ENCODE measurements around the gene NOC2L. TPM values are rescaled to one million over a fixed set of nuclear protein-coding genes. Genes with fewer than 3 reads are reported as not detected.

NOC2L gene
- total RNA-seq, 1 experiment from 2014 or later, result 93.4 TPM

GRCh38 chr1:966135-966703 is 7.2 kb upstream of the NOC2L start, which contains the start of gene PLEKHN1:
Gene PLEKHN1, plus strand, starts transcription at chr1:966482. Its CDS starts 50 bp downstream, at chr1:966532.
- Histone ChIP-seq H3K9me3 (no peaks in the 10 kb centered on the region), H3K36me3 (ENCODE audit: control insufficient read depth, insufficient read depth, low read length) (no peaks in the 10 kb centered on the region), H3K4me3 (ENCODE audit: low read depth, low read length) (peak within 1 kb of the TSS; percentile 85), H3K4me1 (peaks cover 6% of the 10 kb centered on the region), H3K27me3 (replicated peaks; ENCODE audit: control insufficient read depth, insufficient read depth, low read length) (no peaks in the 10 kb centered on the region)
- ChIA-PET POLR2A (interaction anchor here (0.6 to 1.5 kb wide), 5 partner anchors 10 to 307 kb away, joined by 3 to 5 read pairs (median 4); partner anchors contain the start of gene UBE2J2), CTCF (interaction anchor here (1.8 kb wide), 1 partner anchor 10 kb away, joined by 8 read pairs; no protein-coding TSS in a partner anchor)
- peak; percentile 67 to 73 for DNase-seq
- Mint-ChIP-seq H3K4me3 (ENCODE audit: unreplicated experiment) (peak within 1 kb of the TSS; percentile 60), H3K27me3 (ENCODE audit: insufficient read depth, unreplicated experiment) (no peaks in the 10 kb centered on the region), H3K27ac (ENCODE audit: unreplicated experiment) (no peak within 1 kb of the TSS), H3K9me3 (ENCODE audit: unreplicated experiment) (no peaks in the 10 kb centered on the region), H3K4me1 (ENCODE audit: low read depth, unreplicated experiment) (no peaks in the 10 kb centered on the region), H3K36me3 (ENCODE audit: insufficient read depth, unreplicated experiment) (peaks cover 13% of the 10 kb centered on the region)
- BruUV-seq (replicated peaks), result TSS peak; percentile 74
- intact Hi-C loops (cut with micrococcal nuclease; ENCODE audit: unreplicated experiment), result no loop called here
- no peak for TF ChIP-seq CTCF (IDR thresholded peaks at IDR 0.05; ENCODE audit: insufficient read depth in 1 of 2, low read depth in 1 of 2, low read length in 1 of 2, severe bottlenecking in 1 of 2, unreplicated experiment in 1 of 2)

- ChIA-PET POLR2A (no interaction called here), CTCF (no interaction called here)
- Histone ChIP-seq H3K9me3 (no peaks in the 10 kb centered on the region), H3K4me3 (ENCODE audit: low read depth, low read length) (no peak overlapping the region; the same call in 1 of the 2 replicates), H3K27me3 (replicated peaks; ENCODE audit: control insufficient read depth, insufficient read depth, low read length) (no peaks in the 10 kb centered on the region), H3K36me3 (ENCODE audit: control insufficient read depth, insufficient read depth, low read length) (no peaks in the 10 kb centered on the region), H3K4me1 (peaks cover 6% of the 10 kb centered on the region)
- intact Hi-C loops (cut with micrococcal nuclease; ENCODE audit: unreplicated experiment), result no loop called here
- Mint-ChIP-seq H3K4me1 (ENCODE audit: low read depth, unreplicated experiment) (no peaks in the 10 kb centered on the region), H3K27ac (ENCODE audit: unreplicated experiment) (no peak overlapping the region), H3K4me3 (ENCODE audit: unreplicated experiment) (peak overlapping the region; percentile 60), H3K36me3 (ENCODE audit: insufficient read depth, unreplicated experiment) (peaks cover 13% of the 10 kb centered on the region), H3K9me3 (ENCODE audit: unreplicated experiment) (no peaks in the 10 kb centered on the region), H3K27me3 (ENCODE audit: insufficient read depth, unreplicated experiment) (no peaks in the 10 kb centered on the region)
- BruUV-seq (replicated peaks), result no TSS peak
- DNase-seq, result no peak
- no peak for TF ChIP-seq CTCF (IDR thresholded peaks at IDR 0.05; ENCODE audit: insufficient read depth in 1 of 2, low read depth in 1 of 2, low read length in 1 of 2, severe bottlenecking in 1 of 2, unreplicated experiment in 1 of 2)
These were observed 6.6 kb upstream of the NOC2L start for GRCh38 chr1:965526-966134.

- H3K27me3 ChIP-seq (replicated peaks; ENCODE audit: control insufficient read depth, insufficient read depth, low read length), result no peaks in the 10 kb centered on the region
- Mint-ChIP-seq H3K4me1 (ENCODE audit: low read depth, unreplicated experiment) (no peaks in the 10 kb centered on the region), H3K36me3 (ENCODE audit: insufficient read depth, unreplicated experiment) (peaks cover 13% of the 10 kb centered on the region), H3K4me3 (ENCODE audit: unreplicated experiment) (no peak overlapping the region), H3K27ac (ENCODE audit: unreplicated experiment) (no peak overlapping the region), H3K9me3 (ENCODE audit: unreplicated experiment) (no peaks in the 10 kb centered on the region), H3K27me3 (ENCODE audit: insufficient read depth, unreplicated experiment) (no peaks in the 10 kb centered on the region)
- H3K4me1 ChIP-seq, result peaks cover 6% of the 10 kb centered on the region
- H3K36me3 ChIP-seq (ENCODE audit: control insufficient read depth, insufficient read depth, low read length), result no peaks in the 10 kb centered on the region
- H3K4me3 ChIP-seq (ENCODE audit: low read depth, low read length), result no peak overlapping the region
- TF ChIP-seq CTCF (IDR thresholded peaks at IDR 0.05; ENCODE audit: insufficient read depth in 1 of 2, low read depth in 1 of 2, low read length in 1 of 2, severe bottlenecking in 1 of 2, unreplicated experiment in 1 of 2), result no peak
- CTCF ChIA-PET, result no interaction called here
- BruUV-seq (replicated peaks), result no TSS peak
- POLR2A ChIA-PET, result no interaction called here
- intact Hi-C loops (cut with micrococcal nuclease; ENCODE audit: unreplicated experiment), result no loop called here
- DNase-seq, result no peak
- no peaks in the 10 kb centered on the region for H3K9me3 ChIP-seq
These were observed 5.9 kb upstream of the NOC2L start for GRCh38 chr1:964691-965525.
